NCI-H1436 (cell line): ENCODE results near the gene HPS4.
"Not testable (repeated sequence)": the region's sequence is repeated elsewhere in the genome, so short reads cannot be mapped to it uniquely, and the experiment has no call there.

Source experiments
- DNase-seq: peaks from one replicate; lab custom pipeline; 2025; lab: John Stamatoyannopoulos, UW

The HPS4 gene

GRCh38 chr22:26483439-26484359, at the start of gene HPS4, which contains the start of gene SRRD:
TSS of gene HPS4 (minus strand) at chr22:26483783. CDS start at chr22:26481762, 2,021 bp downstream.
TSS of gene SRRD (plus strand) at chr22:26483877. CDS start at chr22:26483891, 14 bp downstream.
- peak; percentile 86 for DNase-seq

- DNase-seq, result no peak
Measured at GRCh38 chr22:26529345-26529744, 45.8 kb upstream of the HPS4 start.

DNA sequence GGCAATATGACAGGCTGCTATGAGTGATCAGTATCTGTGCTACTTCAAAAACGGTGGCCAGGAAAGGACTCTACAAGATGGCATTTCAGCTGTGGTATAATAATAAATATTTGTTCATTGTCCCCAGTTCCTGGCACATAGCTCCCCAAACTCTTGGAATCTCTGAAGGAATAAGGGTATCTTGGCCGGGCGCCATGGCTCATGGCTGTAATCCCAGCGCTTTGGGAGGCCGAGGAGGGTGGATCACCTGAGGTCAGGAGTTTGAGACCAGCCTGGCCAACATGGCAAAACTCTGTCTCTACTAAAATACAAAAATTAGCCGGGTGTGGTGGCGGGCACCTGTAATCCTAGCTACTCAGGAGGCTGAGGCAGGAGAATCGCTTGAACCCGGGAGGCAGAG, 44.9 kb upstream of the HPS4 start:
- not testable (repeated sequence) for DNase-seq

DNA sequence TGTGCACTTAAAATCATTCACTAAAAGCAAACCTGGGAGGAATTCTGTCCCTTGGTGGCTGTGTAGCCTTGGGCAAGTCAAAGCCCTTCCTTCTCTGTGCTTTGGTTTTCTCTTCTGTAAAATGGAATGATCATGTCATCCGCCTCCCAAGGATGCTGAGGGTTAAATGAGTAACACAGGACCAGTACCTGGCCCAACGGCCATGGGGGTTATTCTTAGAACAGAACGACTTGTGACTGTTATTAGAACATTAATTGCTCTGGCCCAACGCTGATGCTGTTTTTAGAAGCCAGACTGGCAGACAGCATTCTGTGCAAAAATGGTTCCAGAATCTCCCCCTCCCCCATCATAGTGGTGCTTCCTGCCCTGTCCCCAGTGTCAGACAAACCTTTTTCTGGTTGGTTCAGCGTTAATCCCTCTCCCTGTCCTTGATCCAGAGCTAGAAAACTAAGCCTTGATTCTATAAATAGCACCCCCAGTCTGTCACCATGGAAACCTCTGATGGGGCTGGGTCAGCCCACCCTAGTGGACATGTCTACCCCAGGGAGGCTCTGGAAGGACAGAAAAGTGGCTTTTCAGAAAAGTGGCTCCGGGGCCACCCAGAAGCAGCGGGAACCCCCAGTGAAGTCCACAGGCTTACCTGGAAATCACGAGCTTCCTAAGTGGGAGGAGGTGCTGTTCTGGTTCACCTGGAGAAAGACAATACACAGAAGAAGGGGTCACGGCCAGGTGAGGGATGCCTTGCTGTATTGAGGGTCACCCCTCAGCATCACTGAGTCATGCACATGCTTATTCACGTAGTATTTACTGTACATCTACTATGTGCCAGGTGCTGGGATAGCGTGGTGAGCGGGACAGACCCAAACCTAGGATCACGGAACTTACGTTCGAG, 44.2 kb upstream of the HPS4 start:
- DNase-seq, result no peak

DNA sequence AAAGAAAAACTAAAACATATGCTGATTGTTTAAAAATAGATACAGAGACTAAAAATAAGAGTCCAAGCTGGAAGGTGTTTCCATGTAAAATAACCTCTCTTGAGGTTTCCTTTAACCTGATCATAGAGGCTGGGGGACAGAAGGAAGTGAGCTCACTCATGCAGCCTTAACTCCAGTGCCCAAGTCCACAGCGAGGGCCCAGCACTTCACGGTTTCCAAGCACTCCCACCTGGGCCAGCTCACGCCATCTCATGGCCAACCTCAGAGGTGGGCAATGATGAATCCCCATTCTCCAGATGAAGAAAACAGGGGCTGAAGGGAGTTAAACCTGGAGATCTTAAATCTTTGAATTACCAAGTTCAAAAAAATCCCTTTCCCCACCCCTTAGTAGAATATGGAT, 43.6 kb upstream of the HPS4 start:
- no peak for DNase-seq

DNA sequence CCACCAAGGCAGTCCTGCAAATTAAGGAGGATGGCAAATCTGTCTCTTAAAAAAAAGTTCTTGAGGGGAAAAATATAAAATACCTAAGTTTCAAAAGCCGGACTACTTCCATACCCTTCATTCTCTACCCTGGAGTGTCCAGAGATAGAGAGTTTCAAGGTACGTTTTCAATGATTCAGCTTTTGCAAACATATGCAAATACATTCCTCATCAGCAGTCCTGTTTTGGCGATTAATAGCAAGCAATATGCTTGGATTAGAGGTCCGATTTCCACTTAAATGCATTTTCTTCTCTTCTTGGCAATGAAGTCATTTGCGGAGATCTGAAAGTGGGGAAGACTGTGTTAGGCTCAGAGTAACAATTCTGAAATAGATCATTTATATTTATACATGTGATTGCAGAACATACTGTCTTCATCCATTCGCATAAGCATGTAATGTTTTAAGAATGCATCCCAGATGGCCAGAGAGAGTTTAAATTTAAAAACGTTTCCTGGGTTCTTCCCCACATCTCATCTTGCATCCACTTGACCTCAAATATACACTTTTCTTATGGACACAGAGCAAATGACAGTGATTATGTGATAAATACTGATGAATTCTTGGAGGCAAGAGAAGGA, 42.5 kb upstream of the HPS4 start:
- DNase-seq, result no peak

DNA sequence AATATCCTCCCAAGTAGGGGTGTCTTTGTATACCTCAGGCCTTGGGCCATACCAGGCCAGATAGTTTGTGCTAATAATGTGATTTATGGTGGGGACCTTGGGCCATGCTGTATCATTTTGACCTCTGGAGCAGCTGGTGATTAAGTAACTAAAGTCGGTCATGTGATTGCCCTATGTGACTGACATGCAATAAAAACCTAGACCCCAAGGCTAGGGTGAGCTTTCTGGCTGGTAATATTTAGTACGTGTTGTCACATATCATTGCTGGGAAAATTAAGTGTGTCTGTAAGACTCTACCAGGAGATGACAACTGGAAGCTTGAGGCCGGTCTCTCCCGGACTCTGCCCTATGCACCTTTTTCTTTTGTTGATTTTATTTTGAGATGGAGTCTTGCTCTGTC, 41.3 kb upstream of the HPS4 start:
- no peak for DNase-seq

GRCh38 chr22:26522592-26522991, 39.0 kb upstream of the HPS4 start:
- DNase-seq, result no peak

GRCh38 chr22:26522012-26522411, 38.4 kb upstream of the HPS4 start:
- DNase-seq, result no peak

DNA sequence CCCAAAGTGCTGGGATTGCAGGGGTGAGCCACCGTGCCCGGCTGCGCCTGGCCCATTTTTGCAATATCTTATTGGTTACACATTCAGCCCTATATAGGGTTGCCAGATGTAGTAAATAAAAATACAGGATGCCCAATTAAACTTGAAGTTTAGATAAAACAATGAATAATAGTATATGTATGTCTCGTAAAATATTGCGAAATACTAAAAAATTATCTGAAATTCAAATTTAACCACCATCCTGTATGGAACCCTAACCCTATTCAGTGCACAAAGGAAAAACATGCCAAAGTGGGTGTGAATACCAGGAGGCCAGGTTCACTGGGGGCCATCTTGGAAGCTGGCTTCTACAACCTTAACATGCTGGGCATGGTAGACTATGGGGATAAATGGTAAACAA, 33.8 kb upstream of the HPS4 start:
- no peak for DNase-seq

GRCh38 chr22:26516503-26516902, 32.9 kb upstream of the HPS4 start:
- no peak for DNase-seq

DNA sequence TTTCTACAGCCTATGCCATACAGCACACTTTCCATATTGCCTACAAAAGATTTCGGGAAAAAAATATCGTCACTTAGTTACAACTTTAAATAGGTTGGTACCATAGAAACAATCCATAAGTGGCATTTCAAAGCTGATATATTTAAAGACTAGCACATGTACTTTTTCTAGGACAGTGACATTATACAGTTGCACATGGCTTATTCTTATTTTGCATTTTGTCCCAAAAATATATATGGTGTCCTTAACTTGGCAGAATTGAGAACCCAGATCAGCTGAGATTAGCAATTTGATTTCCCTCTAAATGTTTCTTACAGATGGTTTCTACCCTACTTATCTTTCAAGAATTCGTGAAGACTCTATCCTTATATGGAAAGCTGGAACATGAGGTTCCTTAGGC, 32.3 kb upstream of the HPS4 start:
- no peak for DNase-seq

- DNase-seq, result no peak
Measured at GRCh38 chr22:26514419-26515161, 31.0 kb upstream of the HPS4 start.

DNA sequence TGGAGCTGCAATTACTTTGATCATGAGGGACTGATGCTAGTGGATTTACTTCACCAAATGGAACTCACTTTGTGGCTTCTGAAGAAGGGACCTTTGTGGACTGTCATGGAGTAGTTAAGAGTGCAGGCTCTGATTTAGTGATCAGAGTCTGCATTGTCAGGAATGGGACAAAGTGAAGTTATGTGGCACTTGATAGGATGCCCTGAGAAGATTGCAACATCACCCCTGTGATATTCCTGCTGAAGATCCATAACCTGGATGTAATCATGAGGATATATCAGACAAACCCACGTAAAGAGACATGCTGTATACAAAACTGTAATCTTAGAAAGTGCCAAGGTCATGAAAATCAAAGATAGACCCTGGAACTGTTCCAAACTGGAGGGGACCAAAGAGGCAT, 30.3 kb upstream of the HPS4 start:
- DNase-seq, result no peak

DNA sequence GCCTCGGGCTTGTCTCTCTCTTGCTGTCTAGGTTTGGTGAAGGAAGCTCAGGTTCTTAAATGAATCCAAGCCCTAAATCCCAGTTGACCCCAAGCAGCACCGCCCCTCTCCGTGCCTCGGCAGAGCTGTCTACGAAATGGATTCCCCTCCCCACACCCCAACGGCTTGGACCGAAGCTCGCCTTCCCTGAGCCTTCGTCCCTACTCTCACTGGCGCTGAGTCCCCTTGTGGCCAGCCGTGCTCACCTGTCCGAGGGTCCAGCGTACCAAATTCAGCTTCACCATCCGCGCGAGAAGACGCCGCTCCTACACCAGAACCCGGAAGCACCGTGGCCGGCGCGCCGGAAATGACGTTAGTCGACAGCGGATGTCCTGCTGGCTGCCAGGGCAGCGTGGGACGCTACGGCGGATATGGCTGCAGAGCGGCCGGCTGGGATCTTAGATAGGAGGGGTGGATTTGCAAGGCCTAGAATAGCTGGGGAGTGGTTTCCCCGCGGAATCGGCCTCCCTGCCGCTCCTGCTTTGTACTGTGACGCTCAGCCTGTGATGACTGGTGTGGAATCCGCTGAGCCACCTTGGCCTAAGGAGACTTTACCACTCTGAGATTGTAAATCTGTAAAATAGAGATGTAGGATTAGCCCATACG, 28.7 kb upstream of the HPS4 start, which contains the start of gene TFIP11:
Gene TFIP11 (minus strand): TSS at position 325 of the 645 bp plus-strand sequence. CDS start 2,201 bp downstream, outside the sequence.
- DNase-seq, result peak; percentile 83

- no peak for DNase-seq
Measured at GRCh38 chr22:26508148-26508547, 24.6 kb upstream of the HPS4 start.

GRCh38 chr22:26503758-26504157, 20.2 kb upstream of the HPS4 start:
- DNase-seq, result no peak

DNA sequence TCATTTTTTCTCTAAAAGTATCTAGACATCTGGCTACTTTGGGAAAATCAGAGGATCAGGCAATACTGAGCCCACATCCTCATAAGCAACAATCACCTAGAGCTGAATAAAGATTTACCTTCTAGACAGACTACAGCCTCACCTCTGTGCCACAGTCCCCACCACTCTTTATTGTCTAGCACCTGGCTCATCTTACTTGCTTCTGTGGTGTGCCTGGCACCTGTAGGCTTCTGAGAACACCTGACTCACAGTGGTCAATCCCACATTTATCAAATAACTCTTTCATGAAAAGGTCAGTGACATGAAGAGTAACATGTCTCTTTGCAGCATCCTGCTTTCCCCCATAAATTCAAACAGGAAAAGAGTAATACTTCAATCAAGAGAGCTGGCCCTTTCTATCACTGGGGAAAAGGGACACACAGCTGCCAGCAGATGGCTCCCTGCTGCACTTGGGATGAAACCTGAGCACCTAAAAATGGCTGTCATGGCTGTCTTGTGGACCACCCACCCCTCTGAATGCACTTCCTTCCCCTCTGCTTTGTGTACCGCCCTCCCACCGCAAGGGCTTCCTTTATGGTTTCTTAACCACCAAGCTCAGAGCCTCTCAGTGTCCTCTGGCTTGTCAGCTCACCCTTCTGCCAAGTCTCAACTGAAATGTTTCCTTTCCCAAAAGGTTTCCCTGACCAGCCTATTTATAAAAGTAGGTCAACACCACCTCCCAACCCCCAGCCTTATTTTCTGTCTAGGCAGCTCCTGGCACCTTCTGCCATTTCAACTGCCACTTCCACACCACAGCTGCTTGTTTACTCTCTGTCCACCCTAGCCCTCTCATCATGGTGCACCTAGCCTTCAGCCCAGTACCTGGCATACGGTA, 19.3 kb upstream of the HPS4 start:
- peak; percentile 20 for DNase-seq

GRCh38 chr22:26501996-26502395, 18.4 kb upstream of the HPS4 start:
- DNase-seq, result no peak

DNA sequence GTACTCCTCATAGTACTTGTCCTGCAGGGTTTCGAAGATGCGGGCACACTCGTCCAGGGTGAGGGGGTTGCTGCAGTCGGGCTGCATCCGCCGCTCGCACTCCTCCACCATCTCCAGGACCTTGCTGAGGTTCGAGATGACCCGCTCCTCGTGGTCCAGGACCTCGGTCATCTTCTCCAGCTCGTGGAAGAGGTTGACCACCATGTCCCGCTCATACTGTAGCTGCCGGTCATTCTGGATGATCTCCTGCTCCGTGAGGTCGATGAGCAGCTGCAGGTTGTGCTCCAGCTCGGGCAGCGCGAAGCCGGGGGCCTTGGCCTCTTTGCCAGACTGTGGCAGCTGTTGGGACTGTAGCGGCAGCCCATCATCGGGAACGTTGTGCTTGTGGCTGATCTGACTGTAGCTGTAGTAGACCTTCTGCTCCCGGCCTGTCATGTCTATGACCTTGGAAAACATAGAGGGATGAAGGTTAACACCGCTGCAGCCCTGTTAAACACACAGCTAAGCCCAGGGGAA, 15.7 kb upstream of the HPS4 start:
- no peak for DNase-seq
